ENCODE measurements around the gene TRAPPC10. TPM values are rescaled to one million over a fixed set of nuclear protein-coding genes. Genes with fewer than 3 reads are reported as not detected.

The TRAPPC10 gene
- total and polyA plus RNA-seq, 9 of the 15 experiments (the other 6 are each of a cell fraction or from before 2014, with no cell fraction given): 1.1 to 33.8 (median 24.3) TPM

DNA sequence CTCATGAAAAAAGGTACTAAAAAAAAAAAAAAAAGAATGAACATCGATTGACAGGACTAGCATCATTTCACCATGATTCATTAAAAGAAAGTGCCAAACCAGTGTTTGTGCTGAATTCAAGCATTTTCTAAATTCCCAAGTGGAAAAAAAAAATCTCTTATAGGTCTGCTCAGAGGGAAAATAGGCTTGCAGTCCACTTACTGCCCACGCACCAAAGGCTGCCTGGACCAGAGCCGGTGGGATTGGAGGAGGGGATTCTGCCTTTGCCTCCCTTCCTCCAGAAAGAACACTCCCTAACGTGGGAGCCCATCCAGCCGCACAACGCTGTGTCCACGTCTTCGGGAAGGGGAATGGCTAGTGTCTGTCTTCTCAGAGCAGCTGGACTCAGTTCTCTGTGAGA lies 5.5 kb upstream of the TRAPPC10 start (continued):
- no peak for TF ChIP-seq NRF1 (conservative IDR thresholded peaks at IDR 0.05 in 1 of 2, IDR thresholded peaks at IDR 0.05 in 1 of 2)
- no peak for TF ChIP-seq EP300 (IDR thresholded peaks at IDR 0.05; ENCODE audit: low read length)
- TF ChIP-seq MECOM (CRISPR knock-in tag; IDR thresholded peaks at IDR 0.05): no peak
- TF ChIP-seq NFIX (CRISPR knock-in tag; IDR thresholded peaks at IDR 0.05; ENCODE audit: low read depth): no peak
- TF ChIP-seq ZNF561 (CRISPR knock-in tag; conservative IDR thresholded peaks at IDR 0.05): no peak
- no peak for TF ChIP-seq MAFF (IDR thresholded peaks at IDR 0.05; ENCODE audit: low read length)
- TF ChIP-seq HIVEP1 (CRISPR knock-in tag; IDR thresholded peaks at IDR 0.05): no peak
- TF ChIP-seq ZNF586 (CRISPR knock-in tag; conservative IDR thresholded peaks at IDR 0.05): no peak

DNA sequence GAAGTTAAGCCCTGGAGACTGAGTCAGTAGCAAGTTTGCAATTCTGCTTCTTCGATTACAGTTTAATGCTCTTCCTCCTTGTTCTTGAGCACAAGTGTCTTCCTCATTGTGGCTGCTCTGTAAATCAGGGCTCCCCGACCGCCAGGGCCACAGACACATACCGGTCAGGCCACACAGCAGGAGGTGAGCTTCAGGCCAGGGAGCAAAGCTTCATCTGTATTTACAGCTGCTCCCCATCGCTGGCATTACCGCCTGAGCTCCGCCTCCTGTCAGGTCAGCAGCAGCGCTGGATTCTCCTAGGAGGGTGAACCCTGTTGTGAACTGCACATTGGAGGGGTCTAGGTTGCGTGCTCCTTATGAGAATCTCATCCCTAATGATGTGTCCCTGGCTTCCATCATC lies 1.7 kb upstream of the TRAPPC10 start:
- H2AFZ ChIP-seq (ENCODE audit: low read depth, low read length): no peak overlapping the region
- ChIA-PET CTCF (ENCODE audit: low intra/inter-chr PET ratio) (no interaction called here), POLR2A (interaction anchor here (0.7 to 0.9 kb wide), 3 partner anchors 14 to 26 kb away, joined by 3 to 4 read pairs (median 4); no protein-coding TSS in a partner anchor)
- H3K27ac ChIP-seq (ENCODE audit: extremely low read depth, low read depth, low read length): no peak overlapping the region
- FAIRE-seq: peak; percentile 65
- peaks cover 30% of the 10 kb centered on the region in 2 experiments for H3K4me1 ChIP-seq (replicated peaks in 1 of 2; ENCODE audit: control insufficient read depth in 2 of 2, insufficient read depth in 2 of 2, low read length in 2 of 2)
- intact Hi-C loops (cut with micrococcal nuclease) (no loop called here), in situ Hi-C loops (cut with MboI) (no loop called here)
- peak overlapping the region in 1 of 2 experiments; percentile 61; a peak in 2 of 4 replicates for H3K9ac ChIP-seq (ENCODE audit: insufficient read depth in 1 of 2, low read depth in 2 of 2, low read length in 2 of 2)
- H3K4me2 ChIP-seq (ENCODE audit: insufficient read depth, low read length): peak overlapping the region; percentile 91; the same call in 1 of the 2 replicates
- no peaks in the 10 kb centered on the region; the same call in 2 of the 3 replicates for H3K36me3 ChIP-seq (ENCODE audit: control insufficient read depth, insufficient read depth, low read length)
- H3K27me3 ChIP-seq (ENCODE audit: control insufficient read depth in 2 of 2, insufficient read depth in 2 of 2, low read length in 2 of 2): no peaks in the 10 kb centered on the region
- no peak overlapping the region for H3K4me3 ChIP-seq
- H3K79me2 ChIP-seq (ENCODE audit: control insufficient read depth, insufficient read depth, low read length): peaks cover 49% of the 10 kb centered on the region
- no peak for ATAC-seq
- 43% methylated on average over 9 of the region's 9 CpGs for WGBS (ENCODE audit: insufficient coverage, low coverage, missing lambda C conversion rate)
- peaks cover 14% of the 10 kb centered on the region; the same call in 1 of the 2 replicates for H4K20me1 ChIP-seq (replicated peaks; ENCODE audit: control insufficient read depth, insufficient read depth, low read length)
- peak in 2 of 4 experiments; percentile 43 to 68 for DNase-seq (ENCODE audit: extremely low read depth in 1 of 4, low spot score in 3 of 4)
- no TSS peak for BruUV-seq (replicated peaks)
- H3K9me1 ChIP-seq (ENCODE audit: control insufficient read depth, insufficient read depth, low read length): no peaks in the 10 kb centered on the region
- H3K9me3 ChIP-seq (replicated peaks; ENCODE audit: control insufficient read depth, insufficient read depth, low read depth, low read length): no peaks in the 10 kb centered on the region
- TF ChIP-seq GABPB1 (CRISPR knock-in tag; IDR thresholded peaks at IDR 0.05): no peak
- TF ChIP-seq SP1 (CRISPR knock-in tag; IDR thresholded peaks at IDR 0.05): peak; percentile 50; the same call in 1 of the 2 replicates
- no peak for TF ChIP-seq NCOR1 (IDR thresholded peaks at IDR 0.05)
- TF ChIP-seq HNRNPH1 (optimal IDR thresholded peaks at IDR 0.05; ENCODE audit: low read depth, low read length): no peak
- no peak for TF ChIP-seq TEAD1 (CRISPR knock-in tag; IDR thresholded peaks at IDR 0.05)
- no peak for TF ChIP-seq ZNF175 (CRISPR knock-in tag; IDR thresholded peaks at IDR 0.05; ENCODE audit: low read depth)
- TF ChIP-seq ZZZ3 (IDR thresholded peaks at IDR 0.05): no peak
- peak; percentile 49; the same call in 1 of the 2 replicates for TF ChIP-seq NR2C2 (CRISPR knock-in tag; IDR thresholded peaks at IDR 0.05)
- TF ChIP-seq NR2C2 (tag; IDR thresholded peaks at IDR 0.05): no peak
- 0 out of 2 replicates have a peak, but pooled peaks have one; percentile 4 for TF ChIP-seq PKNOX1 (IDR thresholded peaks at IDR 0.05)
- TF ChIP-seq SMARCA5 (IDR thresholded peaks at IDR 0.05): no peak
- TF ChIP-seq DACH1 (IDR thresholded peaks at IDR 0.05; ENCODE audit: partially characterized antibody): no peak
- TF ChIP-seq ZNF76 (CRISPR knock-in tag; IDR thresholded peaks at IDR 0.05; ENCODE audit: borderline replicate concordance): no peak
- peak; percentile 41; the same call in 1 of the 2 replicates for TF ChIP-seq ZBTB1 (CRISPR knock-in tag; IDR thresholded peaks at IDR 0.05; ENCODE audit: borderline replicate concordance, low read depth)
- no peak for TF ChIP-seq SIRT6 (IDR thresholded peaks at IDR 0.05; ENCODE audit: low read depth, low read length)
- TF ChIP-seq ZNF589 (CRISPR knock-in tag; IDR thresholded peaks at IDR 0.05; ENCODE audit: low read depth): no peak
- TF ChIP-seq EHMT2 (IDR thresholded peaks at IDR 0.05): no peak

All from K562 (cell line).